CD8-positive, alpha-beta memory T cell (primary cell): ENCODE data around the gene CERS3. TPM values are rescaled to one million over a fixed set of nuclear protein-coding genes. Genes with fewer than 3 reads are reported as not detected.

ENCODE experiments used
- CTCF ChIA-PET: fragments of 350-600 bp; sonication (Branson Sonifier 250); formaldehyde crosslinking; loops from one replicate; lab custom pipeline; 2021; ENCODE audit warnings: antibody characterized with exemption; lab: Charles Lee
- POLR2A ChIA-PET: fragments of 350-600 bp; sonication (Branson Sonifier 250); formaldehyde crosslinking; loops from one replicate; lab custom pipeline; 2021; ENCODE audit warnings: antibody characterized with exemption; lab: Charles Lee
- DNase-seq, 5 donors: peaks; one replicate each; pipeline versions ENCODE4 v3.0.0 to v3.0.0-alpha.2; 2020 to 2022; ENCODE audit warnings: mixed read lengths in 1 of 5
- H3K27ac ChIP-seq: one replicate; pipeline ENCODE4 v1.7.0; 2013; ENCODE audit warnings: low read depth, mild to moderate bottlenecking, low read length, moderate library complexity
- H3K27me3 ChIP-seq: 2 replicates; pipeline ENCODE4 v1.7.0; 2013; ENCODE audit warnings: low read length, mild to moderate bottlenecking; ENCODE audit not compliant: insufficient read depth, poor library complexity, severe bottlenecking
- H3K36me3 ChIP-seq: 2 replicates; pipeline ENCODE4 v1.7.0; 2013; ENCODE audit warnings: mild to moderate bottlenecking, low read length, moderate library complexity; ENCODE audit not compliant: insufficient read depth
- H3K4me1 ChIP-seq: 2 replicates; pipeline ENCODE4 v1.7.0; 2013; ENCODE audit warnings: mild to moderate bottlenecking, low read length, moderate library complexity; ENCODE audit not compliant: insufficient read depth
- H3K4me3 ChIP-seq: 2 replicates; pipeline ENCODE4 v1.7.0; 2013; ENCODE audit warnings: mild to moderate bottlenecking, low read length
- H3K9me3 ChIP-seq: 2 replicates; pipeline ENCODE4 v1.7.0; 2013; ENCODE audit warnings: mild to moderate bottlenecking, low read length
- H3K27ac Mint-ChIP-seq, 8 donors: one replicate each; pipeline ENCODE4 v1.8.0; 2020 to 2021; ENCODE audit warnings: mixed read lengths in 8 of 8, mild to moderate bottlenecking in 6 of 8, inconsistent platforms in 3 of 8, moderate library complexity in 3 of 8
- H3K27me3 Mint-ChIP-seq, 2 donors: one replicate each; pipeline ENCODE4 v1.8.0; 2020 to 2021; ENCODE audit warnings: mixed read lengths in 2 of 2, mild to moderate bottlenecking in 1 of 2, moderate library complexity in 1 of 2
- H3K36me3 Mint-ChIP-seq, 3 donors: one replicate each; pipeline ENCODE4 v1.8.0; 2020 to 2021; ENCODE audit warnings: mixed read lengths in 3 of 3, inconsistent platforms in 1 of 3, mild to moderate bottlenecking in 1 of 3
- H3K4me1 Mint-ChIP-seq, 3 donors: one replicate each; pipeline ENCODE4 v1.8.0; 2020 to 2021; ENCODE audit warnings: mixed read lengths in 3 of 3, inconsistent platforms in 1 of 3, mild to moderate bottlenecking in 1 of 3
- H3K4me3 Mint-ChIP-seq, 7 donors: one replicate each; pipeline ENCODE4 v1.8.0; 2020 to 2021; ENCODE audit warnings: mixed read lengths in 7 of 7, mild to moderate bottlenecking in 6 of 7, moderate library complexity in 4 of 7, inconsistent platforms in 2 of 7
- H3K9me3 Mint-ChIP-seq, 5 donors: one replicate each; pipeline ENCODE4 v1.8.0; 2020 to 2022; ENCODE audit warnings: mixed read lengths in 5 of 5, mild to moderate bottlenecking in 3 of 5, moderate library complexity in 2 of 5, inconsistent platforms in 1 of 5
- polyA plus RNA-seq: library from polyadenylated mRNA; unstranded; fragments of 300-500 nt; fragmentation: Illumina TruSeq; gene quantifications from one replicate; pipeline ENCODE4 v1.2.3, GENCODE V29; 2021
- total RNA-seq, 2 experiments: library from RNA; stranded (reverse); gene quantifications; one replicate each; pipeline ENCODE4 v1.2.3, GENCODE V29; 2021

The CERS3 gene
- total and polyA plus RNA-seq, 3 experiments from 2014 or later = 0.16 to 0.24 TPM; not detected in 1

- CTCF ChIA-PET = no interaction called here
- Histone ChIP-seq H3K9me3 (no peaks in the 10 kb centered on the region), H3K27ac (no peak overlapping the region), H3K27me3 (peaks cover 5% of the 10 kb centered on the region), H3K4me3 (no peak overlapping the region), H3K4me1 (no peaks in the 10 kb centered on the region), H3K36me3 (no peaks in the 10 kb centered on the region)
- H3K4me3 Mint-ChIP-seq = peak overlapping the region in 2 of 7 donors; percentile 5 to 27
- H3K4me1 Mint-ChIP-seq = peaks cover 2 to 12% (median 12%) of the 10 kb centered on the region in 3 donors
- H3K27me3 Mint-ChIP-seq = peaks cover 29 to 53% of the 10 kb centered on the region in 2 donors
- no peak overlapping the region for H3K27ac Mint-ChIP-seq
- H3K9me3 Mint-ChIP-seq = peaks cover 6 to 20% (median 14%) of the 10 kb centered on the region in 5 donors
- no peak for DNase-seq
- H3K36me3 Mint-ChIP-seq = no peaks in the 10 kb centered on the region
- POLR2A ChIA-PET = interaction anchor here (0.6 kb wide), 1 partner anchor 21 kb away, joined by 3 read pairs; no protein-coding TSS in a partner anchor
These were observed 156.0 kb downstream of the CERS3 start for GRCh38 chr15:100372739-100373119.

GRCh38 chr15:100355342-100355741, 173.4 kb downstream of the CERS3 start:
- no peak for DNase-seq
- peaks cover 3% of the 10 kb centered on the region for H3K4me1 ChIP-seq
- POLR2A ChIA-PET = no interaction called here
- H3K9me3 ChIP-seq = no peaks in the 10 kb centered on the region
- no peaks in the 10 kb centered on the region for H3K27me3 ChIP-seq
- Mint-ChIP-seq H3K9me3 (peaks cover 0 to 5% (median 4%) of the 10 kb centered on the region in 5 donors), H3K36me3 (peaks cover 0 to 11% (median 0%) of the 10 kb centered on the region in 3 donors), H3K4me1 (peaks cover 0 to 4% (median 1%) of the 10 kb centered on the region in 3 donors), H3K4me3 (no peak overlapping the region), H3K27ac (peak overlapping the region in 1 of 8 donors; percentile 16), H3K27me3 (peaks cover 39 to 83% of the 10 kb centered on the region in 2 donors)
- H3K4me3 ChIP-seq = no peak overlapping the region
- H3K27ac ChIP-seq = no peak overlapping the region
- no peaks in the 10 kb centered on the region for H3K36me3 ChIP-seq
- CTCF ChIA-PET = interaction anchor here (0.9 kb wide), 1 partner anchor 13 kb away, joined by 4 read pairs; no protein-coding TSS in a partner anchor

GRCh38 chr15:100353449-100353848, 175.3 kb downstream of the CERS3 start:
- Mint-ChIP-seq H3K36me3 (peaks cover 0 to 11% (median 1%) of the 10 kb centered on the region in 3 donors), H3K4me3 (no peak overlapping the region), H3K4me1 (peaks cover 5 to 9% (median 8%) of the 10 kb centered on the region in 3 donors), H3K27ac (no peak overlapping the region), H3K9me3 (peaks cover 0 to 5% (median 4%) of the 10 kb centered on the region in 5 donors), H3K27me3 (peaks cover 41 to 65% of the 10 kb centered on the region in 2 donors)
- Histone ChIP-seq H3K36me3 (no peaks in the 10 kb centered on the region), H3K4me3 (no peak overlapping the region), H3K27ac (no peak overlapping the region), H3K4me1 (peaks cover 9% of the 10 kb centered on the region), H3K27me3 (no peaks in the 10 kb centered on the region), H3K9me3 (no peaks in the 10 kb centered on the region)
- POLR2A ChIA-PET = no interaction called here
- CTCF ChIA-PET = no interaction called here
- no peak for DNase-seq

DNA sequence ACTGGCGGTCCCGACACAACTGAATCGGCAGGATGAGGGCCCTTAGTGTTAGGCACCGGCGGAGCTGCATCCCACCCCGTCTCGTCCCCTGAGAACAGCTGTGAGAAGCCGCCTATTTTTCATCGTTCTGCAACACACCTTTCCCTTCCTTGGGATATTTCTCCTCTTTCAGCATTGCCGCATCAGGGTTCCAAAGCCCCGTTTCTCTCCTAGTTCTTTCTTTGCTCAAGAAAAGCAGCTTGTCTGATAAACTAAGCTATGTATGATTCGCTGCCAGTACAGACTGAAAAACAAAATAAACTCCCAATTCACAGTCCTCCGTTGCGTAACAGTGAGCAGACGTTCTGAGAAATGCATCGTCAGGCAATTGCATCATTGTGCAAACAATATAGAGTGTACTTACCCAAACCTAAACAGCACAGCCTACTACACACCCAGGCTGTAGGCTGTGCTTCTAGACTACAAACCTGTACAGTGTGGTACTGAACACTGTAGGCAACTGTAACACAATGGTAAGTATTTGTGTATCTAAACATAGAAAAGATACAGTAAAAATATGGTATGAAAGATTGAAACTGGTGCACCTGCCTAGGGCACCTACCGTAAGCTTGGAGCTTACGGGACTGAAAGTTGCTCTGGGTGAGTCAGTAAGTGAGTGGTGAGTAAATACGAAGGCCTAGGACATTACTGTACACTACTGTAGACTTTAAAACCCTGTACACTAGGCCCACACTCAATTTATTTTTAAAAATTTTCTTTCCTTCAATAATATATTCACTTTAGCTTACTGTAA, 178.1 kb downstream of the CERS3 start:
- peaks cover 26 to 39% of the 10 kb centered on the region in 2 donors for H3K27me3 Mint-ChIP-seq
- H3K4me1 ChIP-seq = peaks cover 9% of the 10 kb centered on the region
- H3K9me3 ChIP-seq = no peaks in the 10 kb centered on the region
- ChIA-PET POLR2A (interaction anchor here (0.6 to 1.4 kb wide), 3 partner anchors 10 to 22 kb away, joined by 3 to 4 read pairs (median 3); no protein-coding TSS in a partner anchor), CTCF (interaction anchor here (0.6 to 5.1 kb wide), 37 partner anchors 11 to 1299 kb away, joined by 3 to 115 read pairs (median 4); partner anchors contain the start of genes ADAMTS17, ASB7, LINS1 and SYNM)
- no peak for DNase-seq
- H3K36me3 ChIP-seq = no peaks in the 10 kb centered on the region
- peaks cover 0 to 2% (median under 1%) of the 10 kb centered on the region in 5 donors for H3K9me3 Mint-ChIP-seq
- H3K36me3 Mint-ChIP-seq = peaks cover 0 to 2% (median 1%) of the 10 kb centered on the region in 3 donors
- H3K27ac Mint-ChIP-seq = peak overlapping the region in 7 of 8 donors; percentile 79 to 96 (median 91)
- no peak overlapping the region for H3K4me3 ChIP-seq
- no peaks in the 10 kb centered on the region for H3K27me3 ChIP-seq
- peak overlapping the region; percentile 88 to 95 (median 94) for H3K4me3 Mint-ChIP-seq
- peaks cover 5 to 9% (median 8%) of the 10 kb centered on the region in 3 donors for H3K4me1 Mint-ChIP-seq
- no peak overlapping the region for H3K27ac ChIP-seq

Other genes with a start within 250 kb of the CERS3 start
- 1 to 10 TPM; 1.2 to 1.9 TPM for gene ADAMTS17, start 187.0 kb downstream of the CERS3 start, total RNA-seq
- 2.3 TPM for gene ADAMTS17, start 187.0 kb downstream of the CERS3 start, polyA plus RNA-seq
- 10 to 100 TPM; 29.6 to 31.0 TPM for gene LINS1, start 73.2 kb upstream of the CERS3 start, total RNA-seq
- gene LINS1, start 73.2 kb upstream of the CERS3 start, polyA plus RNA-seq = 46.1 TPM
- gene ASB7, start 73.6 kb upstream of the CERS3 start, total RNA-seq = 10 to 100 TPM; 14.9 to 16.0 TPM
- 11.2 TPM for gene ASB7, start 73.6 kb upstream of the CERS3 start, polyA plus RNA-seq